ENCODE measurements around the gene TMEM236.

The TMEM236 gene

DNA sequence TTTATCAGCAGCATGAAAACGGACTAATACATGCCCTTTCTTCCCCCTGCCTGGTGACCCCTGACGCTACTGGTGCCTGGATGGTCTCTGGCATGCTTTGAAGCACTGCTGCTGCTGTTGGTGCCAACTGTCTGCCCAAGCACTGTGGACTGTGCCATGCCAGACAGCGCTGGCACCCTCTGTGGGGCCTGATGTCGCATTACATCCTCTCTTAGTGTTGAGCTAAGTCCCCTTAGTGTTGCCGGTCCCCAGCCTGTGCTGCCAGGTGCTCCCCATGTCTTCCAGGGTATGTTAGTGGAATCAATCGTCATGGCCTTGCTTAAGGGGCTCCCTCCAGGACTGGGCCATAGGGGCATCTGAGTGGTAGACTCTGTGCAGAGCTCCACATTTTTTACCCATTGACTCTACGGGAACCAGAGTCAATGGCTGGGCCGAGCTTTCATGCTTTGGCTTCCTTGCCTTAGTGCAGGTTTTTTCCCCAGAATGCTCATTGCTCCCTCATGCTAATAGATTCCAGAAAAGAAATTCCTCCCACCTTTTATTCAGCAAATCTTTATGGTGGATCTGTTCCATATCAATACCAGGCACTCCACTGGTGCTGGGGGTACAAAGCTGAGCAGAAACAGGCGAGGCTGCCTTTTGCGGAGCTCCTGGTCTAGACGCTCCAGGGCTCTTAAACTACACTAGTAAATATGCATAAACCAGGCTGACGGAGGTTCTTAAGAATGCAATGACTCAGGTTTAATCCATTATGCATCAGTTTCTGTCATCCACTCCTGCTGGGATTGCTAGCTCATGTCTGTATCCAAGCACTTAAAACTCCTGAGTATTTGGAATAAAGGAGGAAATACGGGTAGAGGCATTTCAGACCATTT is 35.3 kb downstream of the TMEM236 start:
- DNase-seq (ENCODE audit: low spot score): no peak

DNA sequence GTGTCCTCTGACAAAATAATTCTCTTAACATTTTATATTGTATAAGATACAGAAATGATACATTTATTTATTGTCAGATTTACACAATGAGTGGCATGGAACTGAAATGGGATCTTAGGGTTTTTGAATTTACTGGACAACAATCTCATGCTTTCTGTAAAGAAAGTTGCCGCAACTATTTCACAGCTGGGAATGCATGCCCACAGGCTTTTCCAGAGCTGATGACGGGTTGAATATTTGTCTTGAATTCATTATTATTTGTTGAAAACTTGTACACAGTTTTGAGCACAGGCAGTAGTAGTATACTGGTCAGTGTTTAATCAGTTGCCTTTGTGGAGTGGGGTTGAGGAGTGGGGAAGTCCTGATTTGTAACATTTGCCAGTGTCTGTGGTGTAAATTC is 36.6 kb downstream of the TMEM236 start:
- DNase-seq (ENCODE audit: low spot score): no peak

DNA sequence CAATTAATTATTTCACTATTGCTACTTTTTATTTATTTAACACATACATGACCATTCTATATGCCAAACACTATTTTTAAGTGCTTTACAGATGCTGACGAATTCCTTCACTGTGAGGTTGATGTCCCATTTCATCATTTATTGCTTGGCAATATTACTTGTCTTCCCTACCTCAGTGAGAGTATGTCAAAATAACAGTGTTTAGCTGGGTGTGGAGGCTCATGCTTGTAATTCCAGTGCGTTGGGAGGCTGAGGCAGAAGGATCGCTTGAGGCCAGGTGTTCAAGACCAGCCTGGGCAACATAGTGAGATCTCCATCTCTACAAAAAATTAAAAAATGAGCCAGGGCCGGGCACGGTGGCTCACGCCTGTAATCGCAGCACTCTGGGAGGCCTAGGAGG is 37.4 kb downstream of the TMEM236 start:
- DNase-seq (ENCODE audit: low spot score): no peak

DNA sequence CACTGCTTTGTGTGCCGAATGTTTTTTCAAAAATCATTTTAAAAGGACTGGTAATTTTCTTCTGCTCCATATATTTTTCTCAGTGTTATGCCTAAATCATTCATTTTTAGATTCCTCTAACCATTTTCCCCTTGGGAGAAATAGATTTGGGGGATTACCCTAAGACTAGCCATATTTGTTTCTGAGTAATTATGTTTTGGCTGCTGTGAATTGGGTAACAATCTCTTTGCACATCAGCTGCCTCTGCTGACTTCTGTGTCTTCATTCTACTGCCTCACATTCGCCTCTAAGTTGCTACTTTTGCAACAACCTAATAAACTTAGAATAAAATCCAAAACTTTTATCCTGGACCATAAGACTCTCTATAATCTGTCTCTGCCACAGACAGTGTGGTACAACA is 38.6 kb downstream of the TMEM236 start:
- DNase-seq (ENCODE audit: low spot score): no peak

GRCh38 chr10:17792991-17793390 is 41.0 kb downstream of the TMEM236 start:
- no peak for DNase-seq (ENCODE audit: low spot score)

DNA sequence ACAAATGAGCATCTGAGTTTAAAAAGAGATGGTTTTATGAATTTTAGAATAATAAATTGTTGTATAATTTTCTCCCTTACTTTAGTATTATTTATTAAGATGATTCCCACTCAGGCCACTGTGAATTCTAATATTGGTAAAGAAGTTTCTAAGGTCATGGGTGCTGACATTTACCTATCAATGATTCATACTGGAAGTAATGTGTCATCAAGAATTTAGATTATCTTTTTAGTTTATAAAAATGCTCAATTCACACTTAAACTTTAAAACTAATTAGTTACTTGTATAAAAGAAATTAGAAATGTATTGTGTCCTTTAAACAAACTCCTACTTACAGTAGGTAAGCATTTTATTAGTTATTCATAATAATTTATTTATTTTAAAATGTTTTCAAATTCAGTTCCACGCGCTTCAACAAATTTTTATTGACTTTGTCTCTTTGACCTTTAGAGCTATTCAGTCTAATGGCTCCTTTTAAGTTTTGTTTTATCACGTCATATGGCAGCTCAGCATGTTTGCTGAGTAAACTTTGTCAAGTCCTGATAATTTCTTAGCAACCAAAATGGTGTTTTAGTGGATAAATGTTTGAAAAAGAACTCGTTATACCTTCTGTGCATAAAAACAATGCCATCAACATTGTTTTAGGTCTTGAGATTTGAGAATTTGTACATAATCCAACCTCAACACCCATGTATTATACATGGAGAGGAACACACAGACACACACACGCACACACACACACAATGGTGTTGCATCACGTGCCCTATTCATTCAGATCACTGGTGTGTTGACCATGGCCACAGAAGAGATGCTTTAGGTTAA is 42.0 kb downstream of the TMEM236 start:
- DNase-seq (ENCODE audit: low spot score): no peak

- no peak for DNase-seq (ENCODE audit: low spot score)
Observed at GRCh38 chr10:17795083-17795482, 43.1 kb downstream of the TMEM236 start.

GRCh38 chr10:17795813-17796594 is 44.0 kb downstream of the TMEM236 start:
- DNase-seq (ENCODE audit: low spot score): no peak

GRCh38 chr10:17801507-17801906 is 49.5 kb downstream of the TMEM236 start:
- peak; percentile 27 for DNase-seq (ENCODE audit: low spot score)

GRCh38 chr10:17802350-17802749 is 50.3 kb downstream of the TMEM236 start:
- DNase-seq (ENCODE audit: low spot score): no peak

- DNase-seq (ENCODE audit: low spot score): no peak
Observed at GRCh38 chr10:17802976-17803375, 51.0 kb downstream of the TMEM236 start.

DNA sequence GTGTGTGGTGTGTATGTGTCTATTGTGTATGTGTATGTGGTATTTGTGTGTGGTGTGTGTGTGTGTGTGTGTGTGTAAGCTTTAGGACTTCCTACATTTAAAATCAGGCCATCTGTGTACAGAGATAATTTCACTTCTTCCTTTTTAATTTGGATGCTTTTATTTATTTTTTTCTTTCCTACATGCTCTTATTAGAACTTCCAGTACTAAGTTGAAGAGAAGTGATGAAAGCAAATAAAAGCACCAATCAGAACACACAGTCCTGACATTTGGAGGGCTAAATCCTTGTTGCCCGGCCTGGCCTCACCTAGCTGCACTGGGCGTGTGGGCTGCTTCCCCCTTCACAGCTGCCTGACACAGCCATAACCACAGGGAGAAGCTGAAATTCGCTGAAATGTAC is 53.3 kb downstream of the TMEM236 start:
- DNase-seq (ENCODE audit: low spot score): no peak

- peak; percentile 13 for DNase-seq (ENCODE audit: low spot score)
Observed at GRCh38 chr10:17805921-17806577, 54.0 kb downstream of the TMEM236 start.

DNA sequence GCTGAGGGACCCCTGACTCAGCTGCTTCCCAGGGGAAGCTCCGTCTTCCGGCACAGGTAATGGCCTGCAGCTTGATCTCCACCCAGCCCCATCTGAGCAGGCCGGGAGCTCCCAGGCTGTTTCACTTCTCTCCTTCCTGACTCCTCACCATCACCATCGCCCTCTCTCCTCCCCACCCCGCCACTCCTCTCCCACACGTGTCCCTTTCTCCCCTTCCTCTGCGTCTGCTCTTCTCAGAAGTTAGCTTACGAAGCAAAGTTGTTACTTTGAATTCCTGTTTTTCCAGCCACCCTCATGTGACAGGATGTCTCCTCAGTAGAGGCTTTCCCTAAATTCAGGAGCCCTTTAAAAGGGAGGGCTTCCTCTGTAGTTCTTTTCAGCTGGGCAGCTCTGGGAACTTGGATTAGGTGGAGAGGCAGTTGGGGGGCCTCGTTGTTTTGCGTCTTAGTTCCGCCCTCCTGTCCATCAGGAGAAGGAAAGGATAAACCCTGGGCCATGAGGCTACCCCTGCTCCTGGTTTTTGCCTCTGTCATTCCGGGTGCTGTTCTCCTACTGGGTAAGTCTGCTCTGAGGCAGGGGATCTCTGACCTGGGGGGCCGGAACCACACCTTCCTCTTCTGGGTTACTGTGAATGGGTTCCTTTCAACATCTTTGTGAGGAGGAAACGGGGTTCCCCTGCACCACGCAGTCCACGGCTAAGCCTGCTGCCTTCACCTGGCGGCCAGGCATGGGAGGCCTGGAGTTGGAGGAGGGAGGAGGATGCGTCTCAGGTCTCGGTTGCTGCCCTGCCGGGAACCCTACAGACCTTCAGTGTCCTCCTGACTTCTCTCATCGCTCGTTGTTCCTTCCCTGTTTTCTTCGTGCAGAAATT is 57.2 kb downstream of the TMEM236 start, which contains the start of gene MRC1:
TSS of gene MRC1 (plus strand) at position 378 of the 871 bp plus-strand sequence. CDS start at position 496, 118 bp downstream.
- no peak for DNase-seq (ENCODE audit: low spot score)

DNA sequence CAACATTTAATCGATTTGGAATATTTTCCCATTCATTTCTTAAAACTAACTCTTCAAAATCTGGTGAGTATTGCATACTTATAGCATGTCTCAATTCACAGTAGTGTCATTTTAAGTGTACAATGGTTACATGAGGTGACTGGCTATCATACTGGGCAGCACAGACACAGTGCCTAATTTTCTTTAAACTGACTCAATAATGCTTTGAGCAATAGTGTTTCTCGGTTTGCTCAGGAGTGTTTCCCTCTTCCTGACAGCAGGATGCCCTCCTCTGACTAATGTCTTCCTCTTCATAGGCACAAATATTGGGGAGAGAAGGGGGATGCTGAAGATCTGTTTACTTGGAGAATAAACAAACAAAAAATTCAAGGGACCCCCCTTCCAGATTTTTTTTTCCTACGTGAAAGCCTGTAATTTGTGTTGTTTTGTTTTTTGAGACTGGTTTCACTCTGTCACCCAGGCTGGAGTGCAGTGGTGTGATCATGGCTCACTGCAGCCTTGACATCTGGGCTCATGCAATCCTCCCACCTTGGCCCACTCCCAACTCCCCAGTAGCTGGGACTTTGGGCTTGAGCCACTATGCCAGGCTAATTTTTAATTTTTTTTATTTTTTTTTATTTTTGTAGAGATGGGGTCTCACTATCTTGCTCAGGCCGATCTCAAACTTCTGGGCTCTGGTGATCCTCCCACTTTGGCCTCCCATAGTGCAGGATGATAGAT is 59.3 kb downstream of the TMEM236 start:
- no peak for DNase-seq (ENCODE audit: low spot score)

DNA sequence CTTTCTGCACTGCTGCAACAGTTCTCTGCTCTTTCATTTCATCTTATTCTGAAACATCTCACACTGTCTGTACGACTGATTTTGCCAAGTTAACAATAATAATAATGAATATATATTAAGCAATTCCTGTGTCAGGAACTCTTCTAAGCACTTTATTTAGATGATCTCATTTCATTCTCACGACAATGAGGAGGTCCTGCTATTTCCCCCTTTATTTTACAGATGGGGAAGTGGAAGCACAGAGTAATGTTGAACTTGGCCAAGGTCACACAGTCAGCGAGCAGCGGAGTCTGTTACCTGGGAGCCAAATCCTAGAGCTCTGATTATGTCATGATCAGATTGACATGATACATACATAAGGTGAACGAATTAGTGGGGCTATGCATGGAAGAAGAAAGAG is 63.0 kb downstream of the TMEM236 start:
- DNase-seq (ENCODE audit: low spot score): no peak

- no peak for DNase-seq (ENCODE audit: low spot score)
Observed at GRCh38 chr10:17816199-17816598, 64.2 kb downstream of the TMEM236 start.

DNA sequence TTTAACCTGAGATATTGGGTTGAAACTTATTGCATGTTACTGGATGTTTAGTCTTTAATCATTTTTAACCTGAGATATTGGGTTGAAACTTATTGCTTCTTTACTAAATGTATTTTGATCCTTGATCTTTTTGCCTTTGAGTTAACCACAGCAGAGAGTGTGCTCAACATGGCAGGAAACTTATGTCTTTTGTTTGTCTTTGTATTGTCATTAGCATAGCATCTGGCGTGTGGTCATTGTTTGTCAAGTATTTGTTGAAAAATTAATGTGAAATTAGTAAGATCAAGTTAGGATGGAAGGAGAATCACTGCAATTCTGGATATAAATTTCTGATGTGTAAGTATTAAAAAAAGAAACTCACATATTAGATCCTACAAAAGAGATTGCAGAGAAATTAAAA is 65.3 kb downstream of the TMEM236 start:
- no peak for DNase-seq (ENCODE audit: low spot score)

DNA sequence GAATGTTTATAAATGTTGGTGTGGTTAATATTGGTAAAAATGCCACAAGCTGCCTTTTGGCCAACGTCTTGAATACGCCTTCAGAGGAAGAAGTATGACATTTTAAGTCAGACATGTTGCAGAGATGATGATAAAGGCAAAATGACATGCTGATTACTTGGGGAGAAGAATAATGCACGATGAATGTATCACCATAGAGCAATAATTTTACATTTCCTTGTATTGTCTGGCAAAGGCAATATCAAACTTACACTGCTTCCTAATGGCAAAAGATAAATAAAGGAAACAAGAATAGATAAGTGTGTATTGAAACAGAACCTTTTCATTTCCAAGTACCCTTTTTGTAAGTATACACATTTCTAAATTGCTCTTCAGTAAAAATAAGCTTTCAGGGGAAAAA is 65.8 kb downstream of the TMEM236 start:
- DNase-seq (ENCODE audit: low spot score): no peak

GRCh38 chr10:17819836-17820235 is 67.8 kb downstream of the TMEM236 start:
- no peak for DNase-seq (ENCODE audit: low spot score)
